Jurkat, Clone E6-1 (cell line): ENCODE measurements around the gene SPRR4.
"Not testable (repeated sequence)": the region's sequence is repeated elsewhere in the genome, so short reads cannot be mapped to it uniquely, and the experiment has no call there.

Experiments
- DNase-seq: peaks from one replicate; pipeline ENCODE4 v3.0.0-alpha.2; 2011; ENCODE audit warnings: low read depth, low spot score
- H3K4me3 ChIP-seq: 2 replicates; pipeline ENCODE4 v1.5.1; 2011; ENCODE audit warnings: mild to moderate bottlenecking, low read length, control low read depth, moderate library complexity

SPRR4 gene

GRCh38 chr1:152998476-152998875 lies 28.0 kb downstream of the SPRR4 start:
- no peak for DNase-seq
- H3K4me3 ChIP-seq = no peak overlapping the region

GRCh38 chr1:152999818-153000217 lies 29.4 kb downstream of the SPRR4 start:
- no peak overlapping the region for H3K4me3 ChIP-seq
- no peak for DNase-seq

- no peak overlapping the region for H3K4me3 ChIP-seq
- DNase-seq = no peak
Observed at GRCh38 chr1:153000294-153000693, 29.8 kb downstream of the SPRR4 start.

- no peak for DNase-seq
- H3K4me3 ChIP-seq = no peak within 1 kb of the TSS
Observed at GRCh38 chr1:153001382-153001781, 30.9 kb downstream of the SPRR4 start, which contains the start of gene SPRR3. SPRR3 (plus strand) TSS chr1:153001749; CDS start chr1:153003021, 1,272 bp downstream.

GRCh38 chr1:153011235-153011758 lies 40.8 kb downstream of the SPRR4 start:
- H3K4me3 ChIP-seq, DNase-seq: not testable (repeated sequence)

GRCh38 chr1:153021829-153022228 lies 51.4 kb downstream of the SPRR4 start:
- H3K4me3 ChIP-seq, DNase-seq: not testable (repeated sequence)
